K562 (cell line): Measurements from ENCODE around the gene SAP130. TPM values are rescaled to one million over a fixed set of nuclear protein-coding genes. Genes with fewer than 3 reads are reported as not detected.

Source experiments
- ATAC-seq: fragments of 200-7000 bp; cut with Tn5 transposase; 3 replicates; pipeline ENCODE4 v1.9.1; 2020; ENCODE audit warnings: moderate library complexity
- BruUV-seq: library from RNA; stranded (reverse); fragments of 400-500 nt; replicated peaks from 2 replicates; lab custom pipeline; 2021; lab: Mats Ljungman, UMichigan
- CTCF ChIA-PET: fragments of 300-600 bp; formaldehyde crosslinking; extraction: SDS; loops from one replicate; lab custom pipeline; 2021; ENCODE audit warnings: low intra/inter-chr PET ratio; lab: Yijun Ruan, JAX
- POLR2A ChIA-PET: fragments of 300-600, 350-650 bp; sonication (Branson Sonifier 250); formaldehyde crosslinking; extraction: SDS; loops from one replicate; lab custom pipeline; 2021; ENCODE audit warnings: antibody characterized with exemption, inconsistent platforms; lab: Yijun Ruan, JAX
- DNase-seq, 4 experiments: peaks; one replicate each; pipeline versions ENCODE4 v3.0.0 to v3.0.0-alpha.2; 2011 to 2018; ENCODE audit warnings: low spot score in 3 of 4, mixed read lengths in 3 of 4; ENCODE audit errors: extremely low read depth in 1 of 4
- FAIRE-seq: peaks from 2 replicates; lab custom pipeline; 2011; peaks lifted over from hg19 to GRCh38; lab: Jason Lieb, UNC
- H2AFZ ChIP-seq: 2 replicates; pipeline ENCODE4 v1.6.0; 2011; ENCODE audit warnings: low read depth, low read length, control low read depth, inconsistent platforms
- H3K27ac ChIP-seq: fragments of 200-600 bp; 3 replicates; pipeline ENCODE4 v1.8.0; 2011; ENCODE audit warnings: low read depth, mild to moderate bottlenecking, control low read depth, inconsistent platforms, low read length, moderate library complexity, mixed read lengths; ENCODE audit errors: extremely low read depth
- H3K27me3 ChIP-seq, 2 experiments: fragments of 300-600 bp in 1 of 2; 2 replicates in 1 of 2; 3 replicates in 1 of 2; pipeline versions ENCODE4 v1.6.0 to v1.8.0; 2011; ENCODE audit warnings: inconsistent platforms in 2 of 2, low read length in 2 of 2, mild to moderate bottlenecking in 1 of 2, mixed read lengths in 1 of 2, moderate library complexity in 1 of 2; ENCODE audit not compliant: control insufficient read depth in 2 of 2, insufficient read depth in 2 of 2
- H3K36me3 ChIP-seq: fragments of 300-600 bp; 3 replicates; pipeline ENCODE4 v1.8.0; 2011; ENCODE audit warnings: mild to moderate bottlenecking, low read length, inconsistent platforms; ENCODE audit not compliant: control insufficient read depth, insufficient read depth
- H3K4me1 ChIP-seq, 2 experiments: fragments of 200-600 bp in 1 of 2; replicated peaks in 1 of 2; 2 replicates in 1 of 2; 3 replicates in 1 of 2; pipeline versions ENCODE4 v1.5.1 to v1.8.0; 2011; ENCODE audit warnings: inconsistent platforms in 2 of 2, low read length in 2 of 2, mild to moderate bottlenecking in 1 of 2, mixed read lengths in 1 of 2, moderate library complexity in 1 of 2; ENCODE audit not compliant: control insufficient read depth in 2 of 2, insufficient read depth in 2 of 2
- H3K4me2 ChIP-seq: 2 replicates; pipeline ENCODE4 v1.6.1; 2011; ENCODE audit warnings: low read length, control low read depth, inconsistent platforms, mixed read lengths; ENCODE audit not compliant: insufficient read depth
- H3K4me3 ChIP-seq: fragments of 200-600 bp; sonication (generic), shearing (Covaris generic); 2 replicates; pipeline ENCODE4 v1.5.1; 2016; ENCODE audit warnings: control low read depth, inconsistent platforms
- H3K79me2 ChIP-seq: fragments of 200-600 bp; 3 replicates; pipeline ENCODE4 v1.8.0; 2011; ENCODE audit warnings: low read length, inconsistent platforms; ENCODE audit not compliant: control insufficient read depth, insufficient read depth
- H3K9ac ChIP-seq, 2 experiments: 2 replicates each; pipeline versions ENCODE4 v1.6.0 to v1.6.1; 2011; ENCODE audit warnings: low read depth in 2 of 2, low read length in 2 of 2, control low read depth in 1 of 2, inconsistent platforms in 1 of 2, mild to moderate bottlenecking in 1 of 2, mixed read lengths in 1 of 2; ENCODE audit not compliant: insufficient read depth in 1 of 2
- H3K9me1 ChIP-seq: one replicate; pipeline ENCODE4 v1.6.0; 2011; ENCODE audit warnings: inconsistent platforms, mild to moderate bottlenecking, low read length, moderate library complexity; ENCODE audit not compliant: control insufficient read depth, insufficient read depth
- H3K9me3 ChIP-seq: replicated peaks from 2 replicates; pipeline ENCODE4 v1.5.1; 2011; ENCODE audit warnings: low read depth, low read length, inconsistent platforms; ENCODE audit not compliant: control insufficient read depth, insufficient read depth
- H4K20me1 ChIP-seq: replicated peaks from 2 replicates; pipeline ENCODE4 v1.6.1; 2011; ENCODE audit warnings: low read length, inconsistent platforms, mixed read lengths; ENCODE audit not compliant: control insufficient read depth, insufficient read depth
- POLR3A ChIP-seq: IDR thresholded peaks from 2 replicates; pipeline ENCODE4 v1.6.1; 2011; ENCODE audit warnings: borderline replicate concordance, mild to moderate bottlenecking, moderate library complexity; ENCODE audit not compliant: insufficient read length, insufficient read depth; ENCODE audit errors: extremely low read depth
- SMAD4 ChIP-seq: fragments of 250-450 bp; sonication (Bioruptor Pico); conservative IDR thresholded peaks from 2 replicates; pipeline ENCODE4 v1.8.0; 2021; ENCODE audit warnings: inconsistent platforms, mild to moderate bottlenecking, moderate library complexity
- SMARCA5 ChIP-seq: fragments of 450-650 bp; IDR thresholded peaks from 2 replicates; pipeline ENCODE4 v1.6.1; 2016
- ZNF408 ChIP-seq: fragments of 250-450 bp; sonication (Bioruptor Pico); IDR thresholded peaks from 2 replicates; pipeline ENCODE4 v1.4.0; 2020; ENCODE audit warnings: low read depth, mild to moderate bottlenecking, moderate library complexity
- ZNF551 ChIP-seq: fragments of 250-450 bp; sonication (Bioruptor Pico); IDR thresholded peaks from 2 replicates; pipeline ENCODE4 v1.5.0; 2021; ENCODE audit warnings: mild to moderate bottlenecking, moderate library complexity
- ZZZ3 ChIP-seq: fragments of 450-650 bp; IDR thresholded peaks from 2 replicates; pipeline ENCODE4 v1.6.1; 2016; ENCODE audit warnings: antibody characterized with exemption, mild to moderate bottlenecking, moderate library complexity
- WGBS: fragments of 100-300 bp; shearing (Covaris generic); methylation state at CpG from one replicate; pipeline ENCODE4 v1.1.6; 2016; ENCODE audit warnings: low coverage, mixed read lengths; ENCODE audit not compliant: insufficient coverage; ENCODE audit errors: missing lambda C conversion rate; 5-methylcytosine and 5-hydroxymethylcytosine counted together
- in situ Hi-C: fragments of 300-500 bp; cut with MboI; formaldehyde crosslinking; loops from 4 replicates; pipeline ENCODE4 v1.15.0; 2018; ENCODE audit warnings: inconsistent platforms, mixed read lengths
- intact Hi-C: fragments of 100-400 bp; cut with micrococcal nuclease; formaldehyde crosslinking; loops from 2 replicates; pipeline ENCODE4 v1.14.2; 2022
- polyA plus RNA-seq, 8 experiments: library from polyadenylated mRNA; depleted of rRNA in 4 of 8; stranded (reverse) in 5 of 8; unstranded in 3 of 8; fragments of >200 nt; fragmentation: Nextera tagmentation in 2 of 8; fragmentation: Illumina TruSeq in 1 of 8; extraction: Ambion mirVana in 2 of 8; extraction: Trizol in 1 of 8; gene quantifications; 2 replicates each; pipeline versions ENCODE4 v1.2.1 to v1.2.3, GENCODE V29; 2011 to 2014; ENCODE audit warnings: inconsistent platforms in 1 of 8, missing spikeins in 1 of 8
- total RNA-seq, 7 experiments: library from RNA; depleted of rRNA in 6 of 7; stranded (reverse); fragments of >200 nt in 6 of 7; fragmentation: Illumina TruSeq in 2 of 7; extraction: Trizol in 2 of 7; gene quantifications; 2 replicates each; pipeline versions ENCODE4 v1.2.1 to v1.2.3, GENCODE V29; 2011 to 2021; ENCODE audit warnings: low replicate concordance in 1 of 7
- TF ChIP-seq, protein P1 (sequence below): fragments of 450-650 bp; formaldehyde crosslinking; IDR thresholded peaks from 2 replicates; pipeline ENCODE4 v1.4.0; 2022; ENCODE audit warnings: missing genetic modification characterization

SAP130 gene
- total and polyA plus RNA-seq, 9 of the 15 experiments (the other 6 are each of a cell fraction or from before 2014, with no cell fraction given): 4.5 to 33.4 (median 7.4) TPM

DNA sequence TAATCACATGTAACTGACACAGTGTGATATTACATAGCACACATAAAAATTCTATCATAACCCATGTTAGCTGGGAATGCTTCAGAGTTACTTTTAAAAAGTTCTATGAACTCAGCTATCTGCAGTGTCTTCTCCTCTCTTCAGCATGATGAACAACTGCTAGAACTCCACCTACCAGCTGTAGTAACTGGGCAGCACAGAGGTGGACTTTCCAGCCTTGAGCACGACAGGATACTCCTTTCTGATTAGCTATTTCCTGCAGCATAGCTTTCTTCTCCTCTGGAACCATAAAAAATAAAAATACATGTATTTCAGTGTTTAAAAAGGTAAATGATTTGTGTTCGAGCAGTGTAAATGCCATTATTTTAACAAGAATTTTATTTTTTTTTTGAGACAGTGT, 82.6 kb downstream of the SAP130 start:
- H3K4me1 ChIP-seq: no peaks in the 10 kb centered on the region
- intact Hi-C loops: no loop called here
- H3K4me3 ChIP-seq: no peak overlapping the region
- ChIA-PET POLR2A (no interaction called here), CTCF (no interaction called here)
- H3K27me3 ChIP-seq: no peaks in the 10 kb centered on the region
- peaks cover 81% of the 10 kb centered on the region for H3K36me3 ChIP-seq
- no peak overlapping the region for H2AFZ ChIP-seq
- in situ Hi-C loops: no loop called here
- no peaks in the 10 kb centered on the region for H3K79me2 ChIP-seq
- TF ChIP-seq ZNF551 (CRISPR knock-in tag): no peak
- no peak for TF ChIP-seq SMARCA5
- TF ChIP-seq SMAD4: no peak
- TF ChIP-seq ZNF408 (CRISPR knock-in tag): no peak
- TF ChIP-seq, protein P1, sequence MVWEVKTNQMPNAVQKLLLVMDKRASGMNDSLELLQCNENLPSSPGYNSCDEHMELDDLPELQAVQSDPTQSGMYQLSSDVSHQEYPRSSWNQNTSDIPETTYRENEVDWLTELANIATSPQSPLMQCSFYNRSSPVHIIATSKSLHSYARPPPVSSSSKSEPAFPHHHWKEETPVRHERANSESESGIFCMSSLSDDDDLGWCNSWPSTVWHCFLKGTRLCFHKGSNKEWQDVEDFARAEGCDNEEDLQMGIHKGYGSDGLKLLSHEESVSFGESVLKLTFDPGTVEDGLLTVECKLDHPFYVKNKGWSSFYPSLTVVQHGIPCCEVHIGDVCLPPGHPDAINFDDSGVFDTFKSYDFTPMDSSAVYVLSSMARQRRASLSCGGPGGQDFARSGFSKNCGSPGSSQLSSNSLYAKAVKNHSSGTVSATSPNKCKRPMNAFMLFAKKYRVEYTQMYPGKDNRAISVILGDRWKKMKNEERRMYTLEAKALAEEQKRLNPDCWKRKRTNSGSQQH: no peak
- TF ChIP-seq ZZZ3: no peak
- TF ChIP-seq POLR3A: no peak
- no peaks in the 10 kb centered on the region for H4K20me1 ChIP-seq
- no peak overlapping the region for H3K9ac ChIP-seq
- DNase-seq: no peak
- no peak overlapping the region for H3K27ac ChIP-seq
- no peak for ATAC-seq
- no peaks in the 10 kb centered on the region for H3K9me3 ChIP-seq
- WGBS: 96% methylated on average over 2 of the region's 2 CpGs
- H3K4me2 ChIP-seq: no peak overlapping the region
- no peak for FAIRE-seq
- no peaks in the 10 kb centered on the region for H3K9me1 ChIP-seq
- BruUV-seq: no TSS peak
